HG03135 (cell line): ENCODE measurements around the gene ICE1.

Experiments used
- ATAC-seq: cut with Tn5 transposase; IDR thresholded peaks from one replicate; pipeline ENCODE4 v1.9.1; 2021; ENCODE audit warnings: mild to moderate bottlenecking, moderate library complexity; ENCODE audit not compliant: unreplicated experiment

The ICE1 gene

GRCh38 chr5:5531371-5531770 is 108.9 kb downstream of the ICE1 start:
- no peak for ATAC-seq

GRCh38 chr5:5532306-5533076 is 110.0 kb downstream of the ICE1 start:
- no peak for ATAC-seq

GRCh38 chr5:5533927-5534326 is 111.5 kb downstream of the ICE1 start:
- no peak for ATAC-seq

GRCh38 chr5:5534333-5534732 is 111.9 kb downstream of the ICE1 start:
- ATAC-seq, result no peak

- no peak for ATAC-seq
Observed at GRCh38 chr5:5536871-5537270, 114.4 kb downstream of the ICE1 start.

- ATAC-seq, result no peak
Observed at GRCh38 chr5:5537426-5537825, 114.9 kb downstream of the ICE1 start.

- ATAC-seq, result no peak
Observed at GRCh38 chr5:5539590-5539989, 117.1 kb downstream of the ICE1 start.
